NCI-H524 treated with DMSO at 0.1 percent for 48 hours (cell line): ENCODE data around the gene DMD.

Experiments used
- DNase-seq: peaks from one replicate; lab custom pipeline; 2025; lab: John Stamatoyannopoulos, UW

The DMD gene

GRCh38 chrX:33041141-33041540 lies 170.2 kb downstream of the DMD start:
- no peak for DNase-seq

- DNase-seq, result no peak
Observed at GRCh38 chrX:33032700-33033099, 178.6 kb downstream of the DMD start.

- DNase-seq, result no peak
Observed at GRCh38 chrX:33014949-33015348, 196.4 kb downstream of the DMD start.

GRCh38 chrX:33014086-33014485 lies 197.3 kb downstream of the DMD start:
- no peak for DNase-seq

- DNase-seq, result no peak
Observed at GRCh38 chrX:33001107-33001506, 210.2 kb downstream of the DMD start.

GRCh38 chrX:32998776-32999175 lies 212.6 kb downstream of the DMD start:
- DNase-seq, result no peak

- DNase-seq, result no peak
Observed at GRCh38 chrX:32995427-32995826, 215.9 kb downstream of the DMD start.

GRCh38 chrX:32987142-32987541 lies 224.2 kb downstream of the DMD start:
- DNase-seq, result no peak

GRCh38 chrX:32985544-32985943 lies 225.8 kb downstream of the DMD start:
- DNase-seq, result no peak

GRCh38 chrX:32966821-32967355 lies 244.5 kb downstream of the DMD start:
- DNase-seq, result no peak

- no peak for DNase-seq
Observed at GRCh38 chrX:32954125-32954524, 257.2 kb downstream of the DMD start.

- DNase-seq, result no peak
Observed at GRCh38 chrX:32948130-32948529, 263.2 kb downstream of the DMD start.

- no peak for DNase-seq
Observed at GRCh38 chrX:32937043-32937442, 274.3 kb downstream of the DMD start.

- DNase-seq, result no peak
Observed at GRCh38 chrX:32933548-32933947, 277.8 kb downstream of the DMD start.

- DNase-seq, result no peak
Observed at GRCh38 chrX:32929040-32929439, 282.3 kb downstream of the DMD start.

GRCh38 chrX:32896088-32896487 lies 315.3 kb downstream of the DMD start:
- DNase-seq, result no peak

- no peak for DNase-seq
Observed at GRCh38 chrX:32894679-32895078, 316.7 kb downstream of the DMD start.

- DNase-seq, result no peak
Observed at GRCh38 chrX:32893751-32894150, 317.6 kb downstream of the DMD start.

- no peak for DNase-seq
Observed at GRCh38 chrX:32877592-32877991, 333.8 kb downstream of the DMD start.

- no peak for DNase-seq
Observed at GRCh38 chrX:32874839-32875238, 336.5 kb downstream of the DMD start.

- no peak for DNase-seq
Observed at GRCh38 chrX:32873786-32874185, 337.6 kb downstream of the DMD start.

GRCh38 chrX:32871636-32872035 lies 339.7 kb downstream of the DMD start:
- DNase-seq, result no peak

GRCh38 chrX:32868524-32868895 lies 342.8 kb downstream of the DMD start:
- no peak for DNase-seq

GRCh38 chrX:32867781-32868523 lies 343.4 kb downstream of the DMD start:
- no peak for DNase-seq
